ENCODE results near the gene NPRL2. TPM values are rescaled to one million over a fixed set of nuclear protein-coding genes. Genes with fewer than 3 reads are reported as not detected.

Gene NPRL2
- total RNA-seq, 1 experiment from 2014 or later: 24.1 TPM

GRCh38 chr3:50304601-50305000 lies 46.0 kb downstream of the NPRL2 start:
- POLR2A ChIA-PET (ENCODE audit: unreplicated experiment): interaction anchor here (0.6 kb wide), 1 partner anchor 148 kb away, joined by 9 read pairs; no protein-coding TSS in a partner anchor
- DNase-seq: no peak
- no peaks in the 10 kb centered on the region for H3K9me2 ChIP-seq (ENCODE audit: insufficient read depth)
- no peaks in the 10 kb centered on the region for H3K79me2 ChIP-seq (ENCODE audit: low read depth)
- intact Hi-C loops (cut with micrococcal nuclease; ENCODE audit: unreplicated experiment): no loop called here
- H3K27ac ChIP-seq: no peak overlapping the region
- no peaks in the 10 kb centered on the region for H3K36me3 ChIP-seq (ENCODE audit: low read depth)
- TF ChIP-seq EZH2 (IDR thresholded peaks at IDR 0.05; ENCODE audit: low read depth) (no peak), CTCF (conservative IDR thresholded peaks at IDR 0.05) (no peak)
- no peak overlapping the region for H3K4me3 ChIP-seq
- peaks cover 13% of the 10 kb centered on the region for H3K4me1 ChIP-seq (replicated peaks; ENCODE audit: insufficient read depth)
- peaks cover 9% of the 10 kb centered on the region; the same call in 1 of the 2 replicates for H3F3A ChIP-seq (ENCODE audit: insufficient read depth, low read depth)
- peaks cover 9% of the 10 kb centered on the region for H3K9me3 ChIP-seq (ENCODE audit: insufficient read depth, low read depth)
- no peak overlapping the region for H2AFZ ChIP-seq
- H3K4me2 ChIP-seq: no peak overlapping the region
- CTCF ChIA-PET: interaction anchor here (0.5 kb wide), 1 partner anchor 24 kb away, joined by 12 read pairs; no protein-coding TSS in a partner anchor
- no peaks in the 10 kb centered on the region for H4K20me1 ChIP-seq (ENCODE audit: insufficient read depth)
- H3K27me3 ChIP-seq (ENCODE audit: insufficient read depth, low read depth): no peaks in the 10 kb centered on the region
- BruUV-seq (replicated peaks): no TSS peak

- Histone ChIP-seq H4K20me1 (ENCODE audit: insufficient read depth) (no peaks in the 10 kb centered on the region), H3K9me2 (ENCODE audit: insufficient read depth) (no peaks in the 10 kb centered on the region), H3F3A (ENCODE audit: insufficient read depth, low read depth) (peaks cover 9% of the 10 kb centered on the region; the same call in 1 of the 2 replicates), H3K9me3 (ENCODE audit: insufficient read depth, low read depth) (peaks cover 4% of the 10 kb centered on the region; the same call in 1 of the 2 replicates), H3K4me2 (no peak within 1 kb of the TSS), H3K27ac (no peak within 1 kb of the TSS), H3K4me3 (no peak within 1 kb of the TSS), H3K27me3 (ENCODE audit: insufficient read depth, low read depth) (no peaks in the 10 kb centered on the region), H2AFZ (no peak within 1 kb of the TSS), H3K36me3 (ENCODE audit: low read depth) (no peaks in the 10 kb centered on the region), H3K79me2 (ENCODE audit: low read depth) (0 out of 2 replicates have a peak, but pooled peaks cover 7% of the 10 kb centered on the region), H3K4me1 (replicated peaks; ENCODE audit: insufficient read depth) (peaks cover 18% of the 10 kb centered on the region)
- DNase-seq: peak in 1 of 2 experiments; percentile 37
- BruUV-seq (replicated peaks): no TSS peak
- ChIA-PET POLR2A (ENCODE audit: unreplicated experiment) (interaction anchor here (0.6 to 0.8 kb wide), 4 partner anchors 14 to 136 kb away, joined by 3 to 7 read pairs (median 3); no protein-coding TSS in a partner anchor), CTCF (interaction anchor here (0.6 to 1.1 kb wide), 4 partner anchors 13 to 246 kb away, joined by 3 to 4 read pairs (median 4); no protein-coding TSS in a partner anchor)
- TF ChIP-seq EZH2 (IDR thresholded peaks at IDR 0.05; ENCODE audit: low read depth) (no peak), CTCF (conservative IDR thresholded peaks at IDR 0.05) (no peak)
- intact Hi-C loops (cut with micrococcal nuclease; ENCODE audit: unreplicated experiment): no loop called here
Observed at GRCh38 chr3:50303013-50303815, 47.4 kb downstream of the NPRL2 start, which contains the start of gene HYAL1. Gene HYAL1 (minus strand): TSS chr3:50303574. CDS start chr3:50302956, 618 bp downstream.

GRCh38 chr3:50302095-50303012 lies 48.2 kb downstream of the NPRL2 start:
- 0 out of 2 replicates have a peak, but pooled peaks cover 10% of the 10 kb centered on the region for H3K79me2 ChIP-seq (ENCODE audit: low read depth)
- H3K4me1 ChIP-seq (replicated peaks; ENCODE audit: insufficient read depth): peaks cover 20% of the 10 kb centered on the region
- POLR2A ChIA-PET (ENCODE audit: unreplicated experiment): interaction anchor here (0.7 to 0.8 kb wide), 2 partner anchors 15 to 135 kb away, joined by 3 to 7 read pairs; no protein-coding TSS in a partner anchor
- no peak overlapping the region for H3K4me3 ChIP-seq
- DNase-seq: no peak
- intact Hi-C loops (cut with micrococcal nuclease; ENCODE audit: unreplicated experiment): no loop called here
- H3K9me3 ChIP-seq (ENCODE audit: insufficient read depth, low read depth): no peaks in the 10 kb centered on the region
- no peak overlapping the region for H3K4me2 ChIP-seq
- no peaks in the 10 kb centered on the region for H4K20me1 ChIP-seq (ENCODE audit: insufficient read depth)
- peaks cover 9% of the 10 kb centered on the region; the same call in 1 of the 2 replicates for H3F3A ChIP-seq (ENCODE audit: insufficient read depth, low read depth)
- H3K9me2 ChIP-seq (ENCODE audit: insufficient read depth): no peaks in the 10 kb centered on the region
- no peak overlapping the region for H3K27ac ChIP-seq
- no TSS peak for BruUV-seq (replicated peaks)
- TF ChIP-seq EZH2 (IDR thresholded peaks at IDR 0.05; ENCODE audit: low read depth) (no peak), CTCF (conservative IDR thresholded peaks at IDR 0.05) (no peak)
- H2AFZ ChIP-seq: no peak overlapping the region
- no peaks in the 10 kb centered on the region for H3K36me3 ChIP-seq (ENCODE audit: low read depth)
- no peaks in the 10 kb centered on the region for H3K27me3 ChIP-seq (ENCODE audit: insufficient read depth, low read depth)
- CTCF ChIA-PET: interaction anchor here (0.6 kb wide), 1 partner anchor 246 kb away, joined by 4 read pairs; no protein-coding TSS in a partner anchor

All from PC-9 (cell line).